NCI-H2196 treated with DMSO at 0.1 percent for 48 hours (cell line): ENCODE data around the gene PCNA.
A peak's percentile ranks its signal among the peaks of the same experiment; 100 is the strongest.

Experiments
- DNase-seq: peaks from one replicate; lab custom pipeline; 2025; ENCODE audit not compliant: unreplicated experiment; lab: John Stamatoyannopoulos, UW

PCNA gene

GRCh38 chr20:5067877-5068645 lies 51.7 kb downstream of the PCNA start:
- DNase-seq, result no peak

- peak; percentile 22 for DNase-seq
Measured at GRCh38 chr20:5065879-5066383, 53.8 kb downstream of the PCNA start.

- DNase-seq, result no peak
Measured at GRCh38 chr20:5065166-5065878, 54.4 kb downstream of the PCNA start.
